Measurements from ENCODE around the gene ELMO1.

- TF ChIP-seq, protein P1, sequence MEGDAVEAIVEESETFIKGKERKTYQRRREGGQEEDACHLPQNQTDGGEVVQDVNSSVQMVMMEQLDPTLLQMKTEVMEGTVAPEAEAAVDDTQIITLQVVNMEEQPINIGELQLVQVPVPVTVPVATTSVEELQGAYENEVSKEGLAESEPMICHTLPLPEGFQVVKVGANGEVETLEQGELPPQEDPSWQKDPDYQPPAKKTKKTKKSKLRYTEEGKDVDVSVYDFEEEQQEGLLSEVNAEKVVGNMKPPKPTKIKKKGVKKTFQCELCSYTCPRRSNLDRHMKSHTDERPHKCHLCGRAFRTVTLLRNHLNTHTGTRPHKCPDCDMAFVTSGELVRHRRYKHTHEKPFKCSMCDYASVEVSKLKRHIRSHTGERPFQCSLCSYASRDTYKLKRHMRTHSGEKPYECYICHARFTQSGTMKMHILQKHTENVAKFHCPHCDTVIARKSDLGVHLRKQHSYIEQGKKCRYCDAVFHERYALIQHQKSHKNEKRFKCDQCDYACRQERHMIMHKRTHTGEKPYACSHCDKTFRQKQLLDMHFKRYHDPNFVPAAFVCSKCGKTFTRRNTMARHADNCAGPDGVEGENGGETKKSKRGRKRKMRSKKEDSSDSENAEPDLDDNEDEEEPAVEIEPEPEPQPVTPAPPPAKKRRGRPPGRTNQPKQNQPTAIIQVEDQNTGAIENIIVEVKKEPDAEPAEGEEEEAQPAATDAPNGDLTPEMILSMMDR (IDR thresholded peaks at IDR 0.05), result no peak
- TF ChIP-seq ZFX (IDR thresholded peaks at IDR 0.05; ENCODE audit: borderline replicate concordance), result no peak
These were observed 468.8 kb downstream of the ELMO1 start for GRCh38 chr7:36979810-36980248.

Measured in 22Rv1 (cell line).